K562 (cell line): ENCODE data around the gene SFSWAP. TPM values are rescaled to one million over a fixed set of nuclear protein-coding genes. Genes with fewer than 3 reads are reported as not detected.

Source experiments
- ATAC-seq: fragments of 200-7000 bp; cut with Tn5 transposase; 3 replicates; pipeline ENCODE4 v1.9.1; 2020; ENCODE audit warnings: moderate library complexity
- BruUV-seq: library from RNA; stranded (reverse); fragments of 400-500 nt; replicated peaks from 2 replicates; lab custom pipeline; 2021; lab: Mats Ljungman, UMichigan
- CTCF ChIA-PET: fragments of 300-600 bp; formaldehyde crosslinking; extraction: SDS; loops from one replicate; lab custom pipeline; 2021; ENCODE audit warnings: low intra/inter-chr PET ratio; lab: Yijun Ruan, JAX
- POLR2A ChIA-PET: fragments of 300-600, 350-650 bp; sonication (Branson Sonifier 250); formaldehyde crosslinking; extraction: SDS; loops from one replicate; lab custom pipeline; 2021; ENCODE audit warnings: antibody characterized with exemption, inconsistent platforms; lab: Yijun Ruan, JAX
- DNase-seq, 4 experiments: peaks; one replicate each; pipeline versions ENCODE4 v3.0.0 to v3.0.0-alpha.2; 2011 to 2018; ENCODE audit warnings: low spot score in 3 of 4, mixed read lengths in 3 of 4; ENCODE audit errors: extremely low read depth in 1 of 4
- FAIRE-seq: peaks from 2 replicates; lab custom pipeline; 2011; peaks lifted over from hg19 to GRCh38; lab: Jason Lieb, UNC
- H2AFZ ChIP-seq: 2 replicates; pipeline ENCODE4 v1.6.0; 2011; ENCODE audit warnings: low read depth, low read length, control low read depth, inconsistent platforms
- H3K27ac ChIP-seq: fragments of 200-600 bp; 3 replicates; pipeline ENCODE4 v1.8.0; 2011; ENCODE audit warnings: low read depth, mild to moderate bottlenecking, control low read depth, inconsistent platforms, low read length, moderate library complexity, mixed read lengths; ENCODE audit errors: extremely low read depth
- H3K27me3 ChIP-seq, 2 experiments: fragments of 300-600 bp in 1 of 2; 2 replicates in 1 of 2; 3 replicates in 1 of 2; pipeline versions ENCODE4 v1.6.0 to v1.8.0; 2011; ENCODE audit warnings: inconsistent platforms in 2 of 2, low read length in 2 of 2, mild to moderate bottlenecking in 1 of 2, mixed read lengths in 1 of 2, moderate library complexity in 1 of 2; ENCODE audit not compliant: control insufficient read depth in 2 of 2, insufficient read depth in 2 of 2
- H3K36me3 ChIP-seq: fragments of 300-600 bp; 3 replicates; pipeline ENCODE4 v1.8.0; 2011; ENCODE audit warnings: mild to moderate bottlenecking, low read length, inconsistent platforms; ENCODE audit not compliant: control insufficient read depth, insufficient read depth
- H3K4me1 ChIP-seq, 2 experiments: fragments of 200-600 bp in 1 of 2; replicated peaks in 1 of 2; 2 replicates in 1 of 2; 3 replicates in 1 of 2; pipeline versions ENCODE4 v1.5.1 to v1.8.0; 2011; ENCODE audit warnings: inconsistent platforms in 2 of 2, low read length in 2 of 2, mild to moderate bottlenecking in 1 of 2, mixed read lengths in 1 of 2, moderate library complexity in 1 of 2; ENCODE audit not compliant: control insufficient read depth in 2 of 2, insufficient read depth in 2 of 2
- H3K4me2 ChIP-seq: 2 replicates; pipeline ENCODE4 v1.6.1; 2011; ENCODE audit warnings: low read length, control low read depth, inconsistent platforms, mixed read lengths; ENCODE audit not compliant: insufficient read depth
- H3K4me3 ChIP-seq: fragments of 200-600 bp; sonication (generic), shearing (Covaris generic); 2 replicates; pipeline ENCODE4 v1.5.1; 2016; ENCODE audit warnings: control low read depth, inconsistent platforms
- H3K79me2 ChIP-seq: fragments of 200-600 bp; 3 replicates; pipeline ENCODE4 v1.8.0; 2011; ENCODE audit warnings: low read length, inconsistent platforms; ENCODE audit not compliant: control insufficient read depth, insufficient read depth
- H3K9ac ChIP-seq, 2 experiments: 2 replicates each; pipeline versions ENCODE4 v1.6.0 to v1.6.1; 2011; ENCODE audit warnings: low read depth in 2 of 2, low read length in 2 of 2, control low read depth in 1 of 2, inconsistent platforms in 1 of 2, mild to moderate bottlenecking in 1 of 2, mixed read lengths in 1 of 2; ENCODE audit not compliant: insufficient read depth in 1 of 2
- H3K9me1 ChIP-seq: one replicate; pipeline ENCODE4 v1.6.0; 2011; ENCODE audit warnings: inconsistent platforms, mild to moderate bottlenecking, low read length, moderate library complexity; ENCODE audit not compliant: control insufficient read depth, insufficient read depth
- H3K9me3 ChIP-seq: replicated peaks from 2 replicates; pipeline ENCODE4 v1.5.1; 2011; ENCODE audit warnings: low read depth, low read length, inconsistent platforms; ENCODE audit not compliant: control insufficient read depth, insufficient read depth
- H4K20me1 ChIP-seq: replicated peaks from 2 replicates; pipeline ENCODE4 v1.6.1; 2011; ENCODE audit warnings: low read length, inconsistent platforms, mixed read lengths; ENCODE audit not compliant: control insufficient read depth, insufficient read depth
- TCF7 ChIP-seq: sonication (generic); IDR thresholded peaks from 2 replicates; pipeline ENCODE4 v1.6.1; 2016; ENCODE audit warnings: antibody characterized with exemption, borderline replicate concordance
- ZNF282 ChIP-seq: sonication (generic); formaldehyde crosslinking; IDR thresholded peaks from 2 replicates; pipeline ENCODE4 v1.8.1; 2023; ENCODE audit warnings: missing genetic modification reagents
- WGBS: fragments of 100-300 bp; shearing (Covaris generic); methylation state at CpG from one replicate; pipeline ENCODE4 v1.1.6; 2016; ENCODE audit warnings: low coverage, mixed read lengths; ENCODE audit not compliant: insufficient coverage; ENCODE audit errors: missing lambda C conversion rate; 5-methylcytosine and 5-hydroxymethylcytosine counted together
- in situ Hi-C: fragments of 300-500 bp; cut with MboI; formaldehyde crosslinking; loops from 4 replicates; pipeline ENCODE4 v1.15.0; 2018; ENCODE audit warnings: inconsistent platforms, mixed read lengths
- intact Hi-C: fragments of 100-400 bp; cut with micrococcal nuclease; formaldehyde crosslinking; loops from 2 replicates; pipeline ENCODE4 v1.14.2; 2022
- polyA plus RNA-seq, 8 experiments: library from polyadenylated mRNA; depleted of rRNA in 4 of 8; stranded (reverse) in 5 of 8; unstranded in 3 of 8; fragments of >200 nt; fragmentation: Nextera tagmentation in 2 of 8; fragmentation: Illumina TruSeq in 1 of 8; extraction: Ambion mirVana in 2 of 8; extraction: Trizol in 1 of 8; gene quantifications; 2 replicates each; pipeline versions ENCODE4 v1.2.1 to v1.2.3, GENCODE V29; 2011 to 2014; ENCODE audit warnings: inconsistent platforms in 1 of 8, missing spikeins in 1 of 8
- total RNA-seq, 7 experiments: library from RNA; depleted of rRNA in 6 of 7; stranded (reverse); fragments of >200 nt in 6 of 7; fragmentation: Illumina TruSeq in 2 of 7; extraction: Trizol in 2 of 7; gene quantifications; 2 replicates each; pipeline versions ENCODE4 v1.2.1 to v1.2.3, GENCODE V29; 2011 to 2021; ENCODE audit warnings: low replicate concordance in 1 of 7
- TF ChIP-seq, protein P1 (sequence below): fragments of 450-650 bp; IDR thresholded peaks from 2 replicates; pipeline ENCODE4 v1.6.1; 2017; ENCODE audit warnings: antibody characterized with exemption, mild to moderate bottlenecking
- TF ChIP-seq, protein P2 (sequence below): sonication (generic); formaldehyde crosslinking; IDR thresholded peaks from 2 replicates; pipeline ENCODE4 v1.8.1; 2022; ENCODE audit warnings: missing genetic modification reagents

The SFSWAP gene
- total and polyA plus RNA-seq, 9 of the 15 experiments (the other 6 are each of a cell fraction or from before 2014, with no cell fraction given), result 2.4 to 60.4 (median 32.6) TPM

GRCh38 chr12:131795690-131796410, 85.0 kb downstream of the SFSWAP start:
- no peak for TF ChIP-seq TCF7
- TF ChIP-seq, protein P1, sequence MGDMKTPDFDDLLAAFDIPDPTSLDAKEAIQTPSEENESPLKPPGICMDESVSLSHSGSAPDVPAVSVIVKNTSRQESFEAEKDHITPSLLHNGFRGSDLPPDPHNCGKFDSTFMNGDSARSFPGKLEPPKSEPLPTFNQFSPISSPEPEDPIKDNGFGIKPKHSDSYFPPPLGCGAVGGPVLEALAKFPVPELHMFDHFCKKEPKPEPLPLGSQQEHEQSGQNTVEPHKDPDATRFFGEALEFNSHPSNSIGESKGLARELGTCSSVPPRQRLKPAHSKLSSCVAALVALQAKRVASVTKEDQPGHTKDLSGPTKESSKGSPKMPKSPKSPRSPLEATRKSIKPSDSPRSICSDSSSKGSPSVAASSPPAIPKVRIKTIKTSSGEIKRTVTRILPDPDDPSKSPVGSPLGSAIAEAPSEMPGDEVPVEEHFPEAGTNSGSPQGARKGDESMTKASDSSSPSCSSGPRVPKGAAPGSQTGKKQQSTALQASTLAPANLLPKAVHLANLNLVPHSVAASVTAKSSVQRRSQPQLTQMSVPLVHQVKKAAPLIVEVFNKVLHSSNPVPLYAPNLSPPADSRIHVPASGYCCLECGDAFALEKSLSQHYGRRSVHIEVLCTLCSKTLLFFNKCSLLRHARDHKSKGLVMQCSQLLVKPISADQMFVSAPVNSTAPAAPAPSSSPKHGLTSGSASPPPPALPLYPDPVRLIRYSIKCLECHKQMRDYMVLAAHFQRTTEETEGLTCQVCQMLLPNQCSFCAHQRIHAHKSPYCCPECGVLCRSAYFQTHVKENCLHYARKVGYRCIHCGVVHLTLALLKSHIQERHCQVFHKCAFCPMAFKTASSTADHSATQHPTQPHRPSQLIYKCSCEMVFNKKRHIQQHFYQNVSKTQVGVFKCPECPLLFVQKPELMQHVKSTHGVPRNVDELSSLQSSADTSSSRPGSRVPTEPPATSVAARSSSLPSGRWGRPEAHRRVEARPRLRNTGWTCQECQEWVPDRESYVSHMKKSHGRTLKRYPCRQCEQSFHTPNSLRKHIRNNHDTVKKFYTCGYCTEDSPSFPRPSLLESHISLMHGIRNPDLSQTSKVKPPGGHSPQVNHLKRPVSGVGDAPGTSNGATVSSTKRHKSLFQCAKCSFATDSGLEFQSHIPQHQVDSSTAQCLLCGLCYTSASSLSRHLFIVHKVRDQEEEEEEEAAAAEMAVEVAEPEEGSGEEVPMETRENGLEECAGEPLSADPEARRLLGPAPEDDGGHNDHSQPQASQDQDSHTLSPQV, result no peak
- TF ChIP-seq ZNF282, result no peak
- TF ChIP-seq, protein P2, sequence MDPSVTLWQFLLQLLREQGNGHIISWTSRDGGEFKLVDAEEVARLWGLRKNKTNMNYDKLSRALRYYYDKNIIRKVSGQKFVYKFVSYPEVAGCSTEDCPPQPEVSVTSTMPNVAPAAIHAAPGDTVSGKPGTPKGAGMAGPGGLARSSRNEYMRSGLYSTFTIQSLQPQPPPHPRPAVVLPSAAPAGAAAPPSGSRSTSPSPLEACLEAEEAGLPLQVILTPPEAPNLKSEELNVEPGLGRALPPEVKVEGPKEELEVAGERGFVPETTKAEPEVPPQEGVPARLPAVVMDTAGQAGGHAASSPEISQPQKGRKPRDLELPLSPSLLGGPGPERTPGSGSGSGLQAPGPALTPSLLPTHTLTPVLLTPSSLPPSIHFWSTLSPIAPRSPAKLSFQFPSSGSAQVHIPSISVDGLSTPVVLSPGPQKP (CRISPR knock-in tag), result no peak
- H3K9ac ChIP-seq, result no peak overlapping the region; a peak in 1 of 4 replicates
- H3K79me2 ChIP-seq, result no peaks in the 10 kb centered on the region
- WGBS, result 88% methylated on average over 13 of the region's 15 CpGs
- no TSS peak for BruUV-seq
- H3K27ac ChIP-seq, result no peak overlapping the region
- H3K9me3 ChIP-seq, result no peaks in the 10 kb centered on the region
- H3K4me3 ChIP-seq, result no peak overlapping the region
- H3K4me2 ChIP-seq, result no peak overlapping the region
- H4K20me1 ChIP-seq, result 0 out of 2 replicates have a peak, but pooled peaks cover 4% of the 10 kb centered on the region
- no peak for DNase-seq
- in situ Hi-C loops, result no loop called here
- no peak overlapping the region for H2AFZ ChIP-seq
- peaks cover 84% of the 10 kb centered on the region for H3K36me3 ChIP-seq
- no peak for FAIRE-seq
- no peaks in the 10 kb centered on the region for H3K27me3 ChIP-seq
- intact Hi-C loops, result no loop called here
- ChIA-PET CTCF (no interaction called here), POLR2A (no interaction called here)
- H3K4me1 ChIP-seq, result peaks cover 0 to 4% of the 10 kb centered on the region in 2 experiments; a peak in 1 of 5 replicates
- H3K9me1 ChIP-seq, result peaks cover 4% of the 10 kb centered on the region
- no peak for ATAC-seq
